Measurements from ENCODE around the gene SMAGP.

DNA sequence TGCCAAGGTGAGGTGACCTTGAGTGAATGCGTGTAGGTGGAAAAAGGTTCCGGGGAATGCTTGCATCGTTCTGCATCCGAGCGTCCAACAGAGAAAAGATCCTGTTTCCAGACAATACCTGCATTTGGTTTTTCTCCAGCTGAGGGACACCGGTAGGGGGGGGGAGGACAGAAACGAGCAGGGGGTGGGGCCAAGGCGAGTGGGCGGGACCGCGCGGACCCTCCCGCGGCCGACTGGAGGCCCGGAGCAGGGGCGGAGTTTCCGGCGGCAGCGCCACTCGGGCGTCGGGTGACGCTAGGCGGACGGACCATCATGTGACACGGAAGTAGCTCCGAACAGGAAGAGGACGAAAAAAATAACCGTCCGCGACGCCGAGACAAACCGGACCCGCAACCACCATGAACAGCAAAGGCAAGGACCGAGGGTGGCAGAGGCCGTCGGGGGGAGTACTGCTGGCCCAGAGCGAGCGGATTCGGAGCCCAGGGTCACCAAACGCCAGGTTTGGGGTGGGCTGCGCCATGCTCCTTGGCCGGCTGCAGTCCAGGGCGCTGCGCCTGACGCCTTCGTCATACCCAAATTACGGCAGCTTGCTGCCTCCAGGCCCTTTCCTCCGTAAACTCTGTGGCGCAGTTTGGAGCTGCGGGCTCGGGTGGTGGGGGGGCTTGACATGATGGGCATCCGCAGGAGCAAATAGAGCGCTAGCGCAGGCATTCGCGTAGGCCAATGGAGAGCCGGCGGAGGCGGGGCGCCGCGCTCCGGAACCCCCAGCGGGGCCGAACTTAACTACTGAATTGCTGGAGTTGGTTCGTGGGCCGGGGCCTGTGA lies 31.5 kb downstream of the SMAGP start, which contains the start of gene DAZAP2:
- TF ChIP-seq, protein P1, sequence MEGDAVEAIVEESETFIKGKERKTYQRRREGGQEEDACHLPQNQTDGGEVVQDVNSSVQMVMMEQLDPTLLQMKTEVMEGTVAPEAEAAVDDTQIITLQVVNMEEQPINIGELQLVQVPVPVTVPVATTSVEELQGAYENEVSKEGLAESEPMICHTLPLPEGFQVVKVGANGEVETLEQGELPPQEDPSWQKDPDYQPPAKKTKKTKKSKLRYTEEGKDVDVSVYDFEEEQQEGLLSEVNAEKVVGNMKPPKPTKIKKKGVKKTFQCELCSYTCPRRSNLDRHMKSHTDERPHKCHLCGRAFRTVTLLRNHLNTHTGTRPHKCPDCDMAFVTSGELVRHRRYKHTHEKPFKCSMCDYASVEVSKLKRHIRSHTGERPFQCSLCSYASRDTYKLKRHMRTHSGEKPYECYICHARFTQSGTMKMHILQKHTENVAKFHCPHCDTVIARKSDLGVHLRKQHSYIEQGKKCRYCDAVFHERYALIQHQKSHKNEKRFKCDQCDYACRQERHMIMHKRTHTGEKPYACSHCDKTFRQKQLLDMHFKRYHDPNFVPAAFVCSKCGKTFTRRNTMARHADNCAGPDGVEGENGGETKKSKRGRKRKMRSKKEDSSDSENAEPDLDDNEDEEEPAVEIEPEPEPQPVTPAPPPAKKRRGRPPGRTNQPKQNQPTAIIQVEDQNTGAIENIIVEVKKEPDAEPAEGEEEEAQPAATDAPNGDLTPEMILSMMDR (IDR thresholded peaks at IDR 0.05), result peak in 2 of 4 experiments; percentile 8 to 25
- peak; percentile 84 to 96 for TF ChIP-seq POLR2A (IDR thresholded peaks at IDR 0.05)
